Measurements from ENCODE around the gene CHIA.

The CHIA gene

GRCh38 chr1:111369177-111369576, 78.5 kb downstream of the CHIA start:
- no peak for DNase-seq

- DNase-seq = no peak
Observed at GRCh38 chr1:111369645-111370044, 79.0 kb downstream of the CHIA start.

Data from T-helper 2 cell (primary cell).